Measurements from ENCODE around the gene CACNA1E.
"Not testable (repeated sequence)": the region's sequence is repeated elsewhere in the genome, so short reads cannot be mapped to it uniquely, and the experiment has no call there.

CACNA1E gene

DNA sequence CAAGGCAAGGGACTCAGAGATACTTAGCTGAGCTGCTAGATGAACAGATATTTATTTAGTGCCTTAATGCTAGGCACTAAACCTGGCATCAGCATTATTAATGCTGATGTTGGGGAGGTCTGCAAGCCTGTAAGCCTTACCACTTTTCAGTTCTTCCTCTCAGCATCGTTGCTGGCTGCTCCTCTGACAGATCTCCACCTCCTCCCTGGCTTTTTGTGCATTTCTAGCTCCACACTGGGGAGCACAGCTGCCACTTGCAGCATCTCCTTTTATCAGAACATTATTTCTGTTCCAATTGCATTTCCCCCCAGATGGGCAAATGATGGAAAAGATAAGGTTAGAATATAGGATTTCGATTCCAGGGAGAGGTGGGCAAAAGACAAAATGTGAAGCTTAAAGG lies 34.8 kb downstream of the CACNA1E start:
- DNase-seq = no peak

GRCh38 chr1:181522864-181523263 lies 39.5 kb downstream of the CACNA1E start:
- no peak for DNase-seq

DNA sequence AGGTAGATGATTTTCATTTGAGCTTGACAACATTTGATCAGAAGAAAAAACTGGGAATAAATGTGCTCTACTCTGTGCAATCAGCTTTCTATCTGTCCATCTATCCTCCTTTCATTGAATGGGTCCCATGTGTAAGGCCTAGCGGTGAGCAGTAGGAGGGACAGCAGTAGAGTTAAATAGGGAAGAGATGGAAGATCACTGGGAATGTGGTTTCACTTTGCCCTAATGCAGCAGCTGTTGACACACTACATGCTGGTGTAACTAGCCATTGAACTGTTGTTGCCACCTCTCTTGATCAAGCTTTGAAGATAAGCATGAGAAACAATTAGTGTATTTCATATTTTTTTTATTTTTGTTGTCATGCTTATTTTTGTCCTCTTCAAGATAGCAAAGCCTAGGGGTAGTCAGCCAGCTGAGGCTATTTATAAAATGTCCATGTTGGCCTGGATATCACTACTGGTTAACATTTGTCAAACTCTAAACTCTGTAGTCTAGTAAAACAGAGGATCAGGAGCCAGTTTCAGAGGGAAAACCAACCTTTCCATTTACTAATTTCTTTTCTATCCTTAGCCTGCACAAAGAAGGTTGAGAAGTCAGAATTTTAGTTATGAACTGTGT lies 41.9 kb downstream of the CACNA1E start:
- DNase-seq = no peak

DNA sequence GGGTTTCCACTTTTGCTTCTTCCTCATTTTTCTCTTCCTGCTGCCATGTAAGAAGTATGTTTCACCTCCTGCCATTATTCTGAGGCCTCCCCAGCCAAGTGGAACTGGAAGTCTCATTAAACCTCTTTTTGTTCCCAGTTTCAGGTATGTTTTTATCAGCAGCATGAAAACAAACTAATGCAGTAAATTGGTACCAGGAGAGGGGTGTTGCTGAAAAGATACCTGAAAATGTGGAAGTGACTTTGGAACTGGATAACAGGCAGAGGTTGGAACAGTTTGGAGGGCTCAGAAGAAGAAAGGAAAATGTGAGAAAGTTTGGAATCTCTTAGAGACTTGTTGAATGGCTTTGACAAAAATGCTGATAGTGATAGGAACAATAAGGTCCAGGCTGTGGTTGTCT lies 44.9 kb downstream of the CACNA1E start:
- not testable (repeated sequence) for DNase-seq

DNA sequence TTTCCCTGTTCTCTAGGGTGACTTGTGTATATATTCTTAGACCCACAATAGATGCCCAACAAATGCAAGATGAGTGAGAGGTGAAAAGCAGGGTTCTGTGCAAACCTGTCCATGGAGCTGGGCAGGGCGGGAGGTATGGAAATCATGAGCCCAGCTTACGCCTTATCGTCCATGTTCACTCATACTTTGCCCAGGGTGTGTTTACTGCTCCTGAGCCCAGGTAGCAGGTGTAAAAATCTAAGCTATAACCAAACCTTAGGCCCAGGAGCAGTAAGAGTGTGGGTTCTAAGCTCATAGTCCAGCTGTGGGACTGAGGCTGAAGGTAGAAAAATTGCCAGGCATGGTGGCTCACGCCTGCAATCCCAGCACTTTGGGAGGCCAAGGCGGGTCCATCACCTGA lies 48.1 kb downstream of the CACNA1E start:
- no peak for DNase-seq

DNA sequence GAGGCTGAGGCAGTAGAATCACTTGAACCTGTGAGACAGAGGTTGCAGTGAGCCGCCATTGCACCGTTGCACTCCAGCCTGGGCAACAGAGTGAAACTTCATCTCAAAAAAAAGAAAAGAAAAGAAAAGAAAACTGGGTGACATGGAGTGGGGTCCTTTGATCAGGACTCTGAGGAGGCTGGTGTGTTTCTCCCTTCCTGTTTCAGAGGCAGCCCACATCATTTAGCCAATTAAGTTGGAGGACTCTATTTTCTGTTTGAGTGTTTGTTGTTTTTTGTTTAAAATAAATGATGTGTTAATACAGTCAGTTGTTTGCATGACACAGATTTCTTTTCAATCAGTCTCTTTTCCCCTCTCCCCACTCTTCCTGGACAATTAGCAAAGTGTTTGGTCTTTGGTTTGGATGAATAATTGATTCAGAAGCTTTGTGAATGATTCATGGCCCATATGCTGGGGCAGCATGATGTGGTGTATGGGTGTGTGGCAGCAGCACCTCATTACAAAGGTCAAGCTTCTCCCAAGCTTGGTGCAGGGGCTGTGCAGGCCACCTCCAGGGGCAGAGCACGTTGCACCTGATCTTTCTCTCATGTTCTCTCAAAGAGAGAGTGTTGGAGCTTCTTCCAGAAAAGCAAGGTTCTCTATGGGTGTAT lies 48.8 kb downstream of the CACNA1E start:
- DNase-seq = no peak

- DNase-seq = no peak
These were observed 55.5 kb downstream of the CACNA1E start for GRCh38 chr1:181538836-181539235.

GRCh38 chr1:181541458-181541857 lies 58.1 kb downstream of the CACNA1E start:
- DNase-seq = no peak

- peak; percentile 6 for DNase-seq
These were observed 58.6 kb downstream of the CACNA1E start for GRCh38 chr1:181541947-181542346.

GRCh38 chr1:181542406-181542805 lies 59.1 kb downstream of the CACNA1E start:
- not testable (repeated sequence) for DNase-seq

DNA sequence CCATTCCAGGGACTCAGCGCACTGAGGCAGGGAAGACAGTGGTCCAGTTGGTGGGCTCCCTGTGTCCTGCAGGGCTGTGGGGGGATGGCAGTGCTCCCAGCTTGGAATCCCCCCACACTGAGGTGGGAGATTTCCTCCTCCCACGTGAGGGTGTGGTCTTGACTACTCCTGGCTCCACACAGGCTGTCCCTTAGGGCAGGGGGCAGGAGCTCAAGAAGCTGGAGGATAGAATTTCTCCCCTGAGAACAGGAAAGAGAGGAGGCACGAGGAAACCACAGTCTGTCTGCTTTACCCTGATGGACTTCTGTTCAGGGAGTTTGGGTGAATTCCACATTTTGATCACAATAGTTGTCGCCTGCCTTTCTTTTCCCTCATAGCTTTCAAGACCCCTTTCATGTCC lies 62.1 kb downstream of the CACNA1E start:
- DNase-seq = no peak

- DNase-seq = no peak
These were observed 65.2 kb downstream of the CACNA1E start for GRCh38 chr1:181548497-181548896.

GRCh38 chr1:181551249-181551648 lies 67.9 kb downstream of the CACNA1E start:
- no peak for DNase-seq

DNA sequence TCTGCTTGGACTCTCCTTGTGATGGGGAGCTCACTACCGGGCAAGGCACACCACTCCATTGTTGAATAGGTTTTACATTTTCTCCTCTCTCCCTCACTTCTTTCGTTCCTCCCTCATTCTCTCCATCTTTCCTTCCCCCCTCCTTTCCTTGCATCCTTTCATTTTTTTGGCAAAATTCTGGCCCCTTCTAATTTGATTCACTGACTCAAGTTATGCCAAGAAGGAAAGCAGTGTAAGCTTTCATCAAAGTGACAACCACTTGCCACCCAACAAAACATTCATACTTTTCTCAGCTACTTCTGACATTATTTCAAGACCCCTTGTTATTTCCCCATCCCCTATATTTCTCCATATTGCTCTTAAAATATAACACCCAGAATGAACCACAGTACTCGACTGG lies 68.4 kb downstream of the CACNA1E start:
- no peak for DNase-seq

DNA sequence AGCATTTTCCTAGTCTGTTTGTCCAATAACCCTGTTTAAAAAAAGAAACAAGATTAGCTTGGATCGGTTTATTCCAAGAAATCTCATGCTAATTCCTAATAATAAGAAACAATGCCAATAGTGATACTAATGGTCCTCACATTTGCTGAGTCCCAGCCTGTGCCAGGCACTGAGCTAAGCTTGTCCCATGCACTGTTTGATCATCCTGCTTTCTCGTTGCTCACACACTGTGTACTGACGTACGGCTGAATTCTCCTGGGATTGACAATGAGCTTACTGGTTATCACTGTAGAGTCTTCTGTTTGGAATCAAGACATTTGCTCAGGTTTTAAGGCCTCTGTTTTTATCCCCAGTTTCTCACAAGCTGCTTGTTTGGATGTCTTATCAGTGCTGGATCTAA lies 71.1 kb downstream of the CACNA1E start:
- no peak for DNase-seq

DNA sequence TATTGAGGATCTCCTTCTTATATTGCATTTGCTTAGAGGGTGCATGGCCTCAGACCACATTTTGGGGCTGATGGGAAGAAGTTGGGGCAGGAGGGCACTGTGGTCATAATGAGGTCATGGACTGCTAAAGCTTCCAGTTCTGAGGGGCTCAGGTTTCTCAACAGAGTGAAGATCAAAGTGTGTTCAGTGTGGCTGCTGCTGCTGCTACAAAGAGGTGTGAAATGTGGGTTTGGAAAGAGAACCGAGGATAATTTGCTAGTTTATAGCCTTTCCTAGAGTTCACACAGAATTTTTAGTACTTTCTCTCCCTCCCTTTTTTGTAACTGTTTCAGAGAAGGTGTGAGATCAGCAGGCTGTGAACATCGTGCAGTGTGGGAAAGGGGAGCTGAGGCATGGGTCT lies 73.3 kb downstream of the CACNA1E start:
- no peak for DNase-seq

GRCh38 chr1:181557313-181557712 lies 74.0 kb downstream of the CACNA1E start:
- no peak for DNase-seq

DNA sequence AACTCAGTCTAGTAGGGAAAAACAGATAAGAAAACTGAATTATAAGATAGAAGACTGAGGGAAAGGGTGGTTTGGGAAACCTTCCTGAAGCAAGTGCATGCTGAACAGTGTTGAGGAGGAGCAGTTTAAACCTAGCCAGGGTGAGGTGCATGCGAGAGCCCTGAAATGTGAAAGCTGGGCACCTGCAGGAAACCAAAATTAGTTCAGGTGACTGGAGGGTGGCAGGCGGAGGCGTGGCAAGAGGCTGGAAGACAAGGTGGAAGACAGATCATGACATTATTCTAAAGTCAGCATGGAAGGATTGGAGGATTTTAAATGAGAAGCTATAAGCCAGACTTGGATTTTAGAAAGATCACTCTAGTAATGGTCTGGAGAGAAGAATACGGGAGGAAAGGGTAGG lies 75.1 kb downstream of the CACNA1E start:
- no peak for DNase-seq

DNA sequence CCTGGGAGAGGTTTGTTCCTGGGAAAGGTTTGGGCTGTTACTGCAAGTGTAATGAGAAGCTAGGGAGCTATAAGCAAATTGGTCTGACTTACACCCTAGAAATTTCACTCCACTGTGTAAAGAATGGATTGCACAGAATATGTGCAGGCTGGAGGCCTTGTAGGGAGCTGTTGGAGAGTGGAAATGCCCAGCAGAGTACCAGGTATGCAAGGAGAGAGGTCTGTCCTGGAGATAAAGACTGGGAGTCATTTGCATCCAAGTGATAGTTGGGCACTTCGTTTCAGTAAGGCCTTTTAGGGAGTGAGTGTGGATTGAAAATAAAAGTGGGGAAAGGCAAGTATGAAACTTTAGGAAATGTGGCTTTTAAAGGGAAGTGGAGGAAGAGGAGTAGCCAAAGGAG lies 75.8 kb downstream of the CACNA1E start:
- DNase-seq = no peak

- DNase-seq = no peak
These were observed 79.1 kb downstream of the CACNA1E start for GRCh38 chr1:181562395-181562794.

GRCh38 chr1:181568736-181569135 lies 85.4 kb downstream of the CACNA1E start:
- no peak for DNase-seq

- no peak for DNase-seq
These were observed 94.2 kb downstream of the CACNA1E start for GRCh38 chr1:181577475-181577874.

DNA sequence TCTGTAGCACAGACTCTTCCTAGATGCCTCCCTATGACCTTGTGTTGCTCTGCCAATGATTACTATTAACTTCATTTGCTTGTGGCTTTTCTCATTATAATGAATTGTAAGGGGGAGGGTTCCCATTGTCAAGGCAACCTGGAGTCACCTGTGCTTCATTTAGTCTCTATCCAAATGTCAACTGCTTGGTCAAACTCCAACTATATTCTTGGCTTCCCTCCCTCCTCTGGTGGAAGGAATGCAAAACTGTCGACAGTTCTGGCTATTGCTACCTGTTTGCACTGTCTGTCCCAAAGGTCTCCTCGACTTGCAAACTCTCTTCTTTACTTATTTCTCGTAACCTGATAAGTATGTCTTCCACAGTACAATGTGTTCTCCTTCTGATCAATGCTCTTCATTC lies 100.3 kb downstream of the CACNA1E start:
- no peak for DNase-seq

GRCh38 chr1:181587870-181588438 lies 104.6 kb downstream of the CACNA1E start:
- DNase-seq = no peak

DNA sequence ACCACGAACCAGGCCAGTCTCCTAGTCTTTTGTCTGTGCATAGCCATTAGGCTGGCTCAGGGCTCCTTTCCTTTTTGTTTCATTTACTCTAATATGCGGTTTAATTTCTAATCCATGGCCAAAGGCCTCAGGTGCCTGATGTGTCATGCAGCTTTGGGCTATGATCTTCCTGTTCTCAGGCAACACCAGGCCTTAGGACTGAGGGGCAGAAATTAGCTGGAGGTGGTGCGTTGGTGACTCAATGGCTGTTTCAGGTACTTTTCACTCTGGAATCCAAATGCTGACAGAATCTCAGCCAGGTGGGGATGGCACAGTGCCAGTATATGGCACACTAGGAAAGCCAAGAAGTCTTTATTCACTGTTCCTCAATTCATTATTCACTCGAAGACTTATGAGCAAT lies 105.3 kb downstream of the CACNA1E start:
- DNase-seq = no peak

Measured in EL (cell line).